Smooth muscle cell (in vitro differentiated cells): Measurements from ENCODE around the gene SOCS1. TPM values are rescaled to one million over a fixed set of nuclear protein-coding genes. Genes with fewer than 3 reads are reported as not detected.

Experiments used
- DNase-seq: peaks from one replicate; lab custom pipeline; 2025; ENCODE audit not compliant: unreplicated experiment; lab: John Stamatoyannopoulos, UW
- H2AFZ ChIP-seq: fragments of 200-600 bp; sonication (generic); 2 replicates; pipeline ENCODE4 v1.6.0; 2016; ENCODE audit warnings: antibody characterized with exemption, low read depth, mild to moderate bottlenecking
- H3F3A ChIP-seq: fragments of 200-600 bp; sonication (generic); 2 replicates; pipeline ENCODE4 v1.6.0; 2017; ENCODE audit warnings: antibody characterized with exemption, low read depth
- H3K27ac ChIP-seq: fragments of 200-600 bp; sonication (generic); 2 replicates; pipeline ENCODE4 v1.5.1; 2016; ENCODE audit warnings: low read depth, mild to moderate bottlenecking
- H3K27me3 ChIP-seq: fragments of 200-600 bp; sonication (generic); 2 replicates; pipeline ENCODE4 v1.6.1; 2016; ENCODE audit warnings: low read depth, mild to moderate bottlenecking
- H3K36me3 ChIP-seq: fragments of 200-600 bp; sonication (generic); 2 replicates; pipeline ENCODE4 v1.5.1; 2016; ENCODE audit warnings: low read depth
- H3K4me1 ChIP-seq: fragments of 200-600 bp; sonication (generic); 2 replicates; pipeline ENCODE4 v1.5.1; 2016; ENCODE audit warnings: low read depth
- H3K4me2 ChIP-seq: fragments of 200-600 bp; sonication (generic); 2 replicates; pipeline ENCODE4 v1.6.0; 2016; ENCODE audit warnings: mild to moderate bottlenecking
- H3K4me3 ChIP-seq: fragments of 200-600 bp; sonication (generic); 2 replicates; pipeline ENCODE4 v1.5.1; 2016; ENCODE audit warnings: mild to moderate bottlenecking
- H3K79me2 ChIP-seq: fragments of 200-600 bp; sonication (generic); 2 replicates; pipeline ENCODE4 v1.6.0; 2016; ENCODE audit warnings: low read depth, mild to moderate bottlenecking
- H3K9ac ChIP-seq: fragments of 200-600 bp; sonication (generic); 2 replicates; pipeline ENCODE4 v1.6.0; 2016; ENCODE audit warnings: low read depth
- H3K9me3 ChIP-seq: fragments of 200-600 bp; sonication (generic); replicated peaks from 2 replicates; pipeline ENCODE4 v1.5.1; 2016; ENCODE audit warnings: low read depth
- H4K20me1 ChIP-seq: fragments of 200-600 bp; sonication (generic); 2 replicates; pipeline ENCODE4 v1.6.0; 2016; ENCODE audit warnings: low read depth
- WGBS: methylation state at CpG from one replicate; pipeline ENCODE4 v1.1.7; 2016; ENCODE audit warnings: low lambda C conversion rate; 5-methylcytosine and 5-hydroxymethylcytosine counted together
- polyA plus RNA-seq: library from polyadenylated mRNA; unstranded; fragments of >200 nt; fragmentation: Nextera tagmentation; extraction: Ambion mirVana; gene quantifications from 2 replicates; pipeline ENCODE4 v1.2.1, GENCODE V29; 2016
- total RNA-seq: library from RNA; depleted of rRNA; stranded (reverse); fragments of >200 nt; gene quantifications from 2 replicates; pipeline ENCODE4 v1.2.3, GENCODE V29; 2014
- TF ChIP-seq, protein P1 (sequence below): fragments of 200-600 bp; sonication (generic); IDR thresholded peaks from 2 replicates; pipeline ENCODE4 v1.5.1; 2017; ENCODE audit warnings: borderline replicate concordance, mild to moderate bottlenecking, antibody characterized with exemption; ENCODE audit not compliant: insufficient read depth, poor library complexity, severe bottlenecking

Gene SOCS1
- total and polyA plus RNA-seq, 2 experiments from 2014 or later: 6.1 to 18.7 TPM

DNA sequence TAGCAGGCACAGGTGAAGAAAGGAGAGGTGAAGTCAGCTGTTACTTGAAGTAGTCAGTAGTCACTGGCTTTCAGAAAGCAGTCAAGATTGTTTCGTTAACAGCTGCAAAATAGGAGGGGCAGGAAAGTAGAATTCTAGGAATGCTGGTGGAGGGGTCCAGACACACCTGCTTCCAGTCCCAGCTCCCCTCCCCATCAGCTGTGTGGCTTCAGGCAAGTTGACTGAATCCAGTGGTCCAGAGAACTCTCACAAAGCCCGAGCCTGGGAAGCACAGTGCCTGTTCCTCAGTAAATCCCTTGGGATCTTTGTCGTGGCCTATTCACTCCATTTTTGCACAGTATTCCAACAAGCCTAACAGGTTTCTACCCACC, 4.6 kb upstream of the SOCS1 start:
- Histone ChIP-seq H3K79me2 (peaks cover under 1% of the 10 kb centered on the region), H3K4me1 (no peaks in the 10 kb centered on the region), H3K4me2 (no peak overlapping the region), H3K9me3 (no peaks in the 10 kb centered on the region), H3K9ac (no peak overlapping the region), H4K20me1 (no peaks in the 10 kb centered on the region), H3F3A (no peaks in the 10 kb centered on the region), H3K27me3 (no peaks in the 10 kb centered on the region), H3K27ac (no peak overlapping the region), H2AFZ (no peak overlapping the region), H3K4me3 (no peak overlapping the region), H3K36me3 (no peaks in the 10 kb centered on the region)
- WGBS: 49% methylated on average over 3 of the region's 3 CpGs
- DNase-seq: no peak
- TF ChIP-seq, protein P1, sequence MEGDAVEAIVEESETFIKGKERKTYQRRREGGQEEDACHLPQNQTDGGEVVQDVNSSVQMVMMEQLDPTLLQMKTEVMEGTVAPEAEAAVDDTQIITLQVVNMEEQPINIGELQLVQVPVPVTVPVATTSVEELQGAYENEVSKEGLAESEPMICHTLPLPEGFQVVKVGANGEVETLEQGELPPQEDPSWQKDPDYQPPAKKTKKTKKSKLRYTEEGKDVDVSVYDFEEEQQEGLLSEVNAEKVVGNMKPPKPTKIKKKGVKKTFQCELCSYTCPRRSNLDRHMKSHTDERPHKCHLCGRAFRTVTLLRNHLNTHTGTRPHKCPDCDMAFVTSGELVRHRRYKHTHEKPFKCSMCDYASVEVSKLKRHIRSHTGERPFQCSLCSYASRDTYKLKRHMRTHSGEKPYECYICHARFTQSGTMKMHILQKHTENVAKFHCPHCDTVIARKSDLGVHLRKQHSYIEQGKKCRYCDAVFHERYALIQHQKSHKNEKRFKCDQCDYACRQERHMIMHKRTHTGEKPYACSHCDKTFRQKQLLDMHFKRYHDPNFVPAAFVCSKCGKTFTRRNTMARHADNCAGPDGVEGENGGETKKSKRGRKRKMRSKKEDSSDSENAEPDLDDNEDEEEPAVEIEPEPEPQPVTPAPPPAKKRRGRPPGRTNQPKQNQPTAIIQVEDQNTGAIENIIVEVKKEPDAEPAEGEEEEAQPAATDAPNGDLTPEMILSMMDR: no peak

DNA sequence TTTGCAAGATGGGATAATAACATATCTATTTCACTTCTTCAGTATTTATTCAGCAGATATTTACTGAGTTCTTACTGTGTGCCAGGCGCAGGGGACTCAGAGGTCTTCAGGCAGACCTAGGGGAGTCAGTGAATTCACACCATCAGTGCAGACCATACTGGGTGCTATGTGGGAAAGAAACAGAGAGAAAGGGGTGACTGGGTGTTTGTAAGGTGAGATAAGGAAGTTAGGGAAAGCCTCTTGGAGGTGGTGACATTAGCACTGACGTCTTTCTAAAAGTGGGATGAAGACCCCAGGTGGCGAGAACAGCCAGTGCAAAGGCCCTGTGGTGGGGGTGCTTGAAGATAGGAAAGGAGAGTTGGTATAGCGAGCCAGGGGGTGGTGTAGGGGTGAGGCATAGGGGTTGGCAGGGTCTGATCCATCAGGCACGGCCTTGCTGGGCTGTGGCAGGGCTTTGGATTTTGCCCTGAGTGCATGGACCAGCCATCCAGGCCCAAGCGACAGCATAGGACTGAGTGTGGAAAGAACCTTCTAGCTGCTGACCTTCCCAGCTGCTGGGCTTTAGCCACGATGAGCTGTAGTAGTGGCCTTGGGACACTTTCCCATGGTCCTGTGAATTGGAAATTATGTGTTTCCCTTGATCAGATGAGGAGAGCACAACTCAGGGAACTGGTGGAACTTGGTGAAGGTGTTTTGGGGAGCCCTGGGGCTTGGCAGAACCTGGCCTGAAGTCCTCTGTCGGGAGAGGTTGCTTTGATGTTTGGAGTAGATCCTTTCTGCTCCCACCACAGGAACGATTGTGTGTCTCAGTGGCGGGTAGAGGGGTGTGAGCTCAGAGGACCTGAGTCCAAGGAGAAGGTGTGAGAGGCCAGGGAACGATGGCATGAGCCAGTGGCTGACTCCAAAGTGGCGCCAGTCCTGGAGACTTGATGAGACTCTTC, 3.9 kb upstream of the SOCS1 start:
- DNase-seq: no peak
- peaks cover 7% of the 10 kb centered on the region for H3K79me2 ChIP-seq
- WGBS: 89% methylated on average over 12 of the region's 12 CpGs
- no peak overlapping the region for H2AFZ ChIP-seq
- no peaks in the 10 kb centered on the region for H3K27me3 ChIP-seq
- no peak overlapping the region for H3K9ac ChIP-seq
- no peak overlapping the region for H3K4me2 ChIP-seq
- H4K20me1 ChIP-seq: peaks cover 6% of the 10 kb centered on the region
- H3K4me3 ChIP-seq: no peak overlapping the region
- H3F3A ChIP-seq: no peaks in the 10 kb centered on the region
- H3K36me3 ChIP-seq: no peaks in the 10 kb centered on the region
- TF ChIP-seq, protein P1: no peak
- no peak overlapping the region for H3K27ac ChIP-seq
- H3K9me3 ChIP-seq: no peaks in the 10 kb centered on the region
- H3K4me1 ChIP-seq: no peaks in the 10 kb centered on the region

DNA sequence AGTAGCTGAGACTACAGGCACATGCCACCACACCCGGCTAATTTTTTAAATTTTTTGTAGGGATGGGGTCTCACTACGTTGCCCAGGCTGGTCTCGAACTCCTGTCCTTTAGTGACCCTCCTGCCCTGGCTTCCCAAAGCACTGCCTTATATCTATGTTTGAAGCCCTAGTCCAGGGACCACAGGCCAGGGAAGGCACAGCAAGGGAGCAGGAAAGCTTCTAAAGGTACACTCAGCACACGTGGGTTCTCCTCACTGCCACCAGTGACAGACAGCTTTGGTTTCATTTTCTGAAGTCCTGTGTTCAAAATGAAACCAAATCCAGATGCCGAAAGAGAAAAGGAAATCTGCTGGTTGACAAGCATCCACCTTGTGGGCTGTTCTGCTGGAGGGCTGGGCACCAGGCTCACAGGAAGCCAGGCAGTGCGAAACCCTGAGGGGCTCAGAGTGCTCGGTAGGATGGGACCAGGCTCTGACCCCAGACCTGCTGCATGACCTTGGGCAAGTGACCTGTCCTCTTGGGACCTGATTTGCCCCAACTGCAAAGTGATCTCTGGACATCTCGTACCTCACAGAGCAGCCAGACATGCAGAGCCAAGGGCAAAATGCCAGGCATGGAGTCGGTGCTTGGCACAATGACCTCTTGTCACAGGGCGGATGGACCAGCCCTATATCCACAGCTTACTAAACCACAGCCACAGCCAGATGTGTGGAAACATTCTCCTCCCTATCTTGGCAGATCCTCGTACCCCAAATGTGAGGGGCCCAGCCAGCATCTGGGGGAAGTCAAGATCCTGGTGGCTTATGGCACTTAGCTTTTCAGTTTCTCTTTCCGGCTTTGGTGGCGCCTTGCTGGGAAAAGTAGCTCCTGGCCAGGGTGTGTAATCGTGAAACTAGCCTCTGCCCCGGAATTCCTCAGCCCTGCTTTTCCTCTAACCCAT, 2.8 kb upstream of the SOCS1 start:
- Histone ChIP-seq H4K20me1 (peaks cover 18% of the 10 kb centered on the region), H3K9me3 (no peaks in the 10 kb centered on the region), H2AFZ (no peak overlapping the region), H3K4me1 (peaks cover 5% of the 10 kb centered on the region), H3K4me2 (no peak overlapping the region), H3K79me2 (peaks cover 16% of the 10 kb centered on the region), H3K27me3 (no peaks in the 10 kb centered on the region), H3K4me3 (no peak overlapping the region), H3K27ac (no peak overlapping the region), H3K9ac (no peak overlapping the region), H3F3A (peaks cover 3% of the 10 kb centered on the region), H3K36me3 (no peaks in the 10 kb centered on the region)
- TF ChIP-seq, protein P1: no peak
- DNase-seq: no peak
- 84% methylated on average over 15 of the region's 15 CpGs for WGBS
